Right forelimb (tissue), 1 donor: ENCODE results near the gene GABRA6.
"Not testable (repeated sequence)": the region's sequence is repeated elsewhere in the genome, so short reads cannot be mapped to it uniquely, and the experiment has no call there.

Experiments used
- DNase-seq: peaks from one replicate; pipeline ENCODE4 v3.0.0-alpha.2; 2018

Gene GABRA6

GRCh38 chr5:161685461-161685860, at the start of gene GABRA6:
GABRA6 (plus strand) TSS chr5:161685721; CDS start chr5:161685990, 269 bp downstream.
- DNase-seq, result no peak

- DNase-seq, result no peak
These were observed 47.9 kb upstream of the GABRA6 start for GRCh38 chr5:161637591-161637990.

GRCh38 chr5:161641444-161641843, 44.1 kb upstream of the GABRA6 start:
- no peak for DNase-seq

- DNase-seq, result no peak
These were observed 40.3 kb upstream of the GABRA6 start for GRCh38 chr5:161645264-161645663.

DNA sequence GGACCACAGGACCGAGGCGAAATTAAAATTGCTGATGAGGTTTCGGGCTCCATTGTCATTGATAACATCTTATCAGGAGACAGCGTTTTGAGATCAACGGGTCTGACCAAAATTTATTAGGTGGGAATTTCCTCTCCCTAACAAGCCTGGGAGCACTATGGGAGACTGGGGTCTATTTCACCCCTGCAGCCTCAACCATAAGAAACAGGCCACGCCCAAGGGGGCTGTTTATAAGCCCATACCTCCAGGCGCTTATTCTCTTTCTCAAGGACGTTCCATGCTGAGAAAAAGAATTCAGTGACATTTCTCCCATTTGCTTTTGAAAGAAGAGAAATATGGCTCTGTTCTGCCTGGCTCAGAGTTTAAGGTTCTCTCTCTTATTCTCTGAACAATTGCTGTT, 33.6 kb upstream of the GABRA6 start:
- not testable (repeated sequence) for DNase-seq

GRCh38 chr5:161660806-161661205, 24.7 kb upstream of the GABRA6 start:
- no peak for DNase-seq

DNA sequence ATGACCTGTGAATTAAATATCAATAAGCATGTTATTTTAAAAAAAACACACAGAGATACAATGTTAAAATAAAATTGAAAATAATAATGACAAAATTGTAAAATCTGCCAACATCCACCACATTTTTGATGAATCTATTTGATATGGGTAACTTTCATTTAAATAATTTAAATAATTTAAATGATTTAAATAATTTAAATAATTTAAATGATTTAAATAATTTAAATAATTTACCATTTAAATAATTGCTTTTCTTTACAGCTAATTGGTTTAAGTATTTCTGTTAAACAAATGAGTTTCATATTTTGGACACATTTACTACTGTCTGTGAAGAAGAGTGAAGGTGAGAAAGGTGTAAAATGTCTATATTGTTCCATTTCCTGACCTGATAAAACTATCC, 22.1 kb upstream of the GABRA6 start:
- DNase-seq, result no peak

- DNase-seq, result no peak
These were observed 9.4 kb upstream of the GABRA6 start for GRCh38 chr5:161676103-161676502.

DNA sequence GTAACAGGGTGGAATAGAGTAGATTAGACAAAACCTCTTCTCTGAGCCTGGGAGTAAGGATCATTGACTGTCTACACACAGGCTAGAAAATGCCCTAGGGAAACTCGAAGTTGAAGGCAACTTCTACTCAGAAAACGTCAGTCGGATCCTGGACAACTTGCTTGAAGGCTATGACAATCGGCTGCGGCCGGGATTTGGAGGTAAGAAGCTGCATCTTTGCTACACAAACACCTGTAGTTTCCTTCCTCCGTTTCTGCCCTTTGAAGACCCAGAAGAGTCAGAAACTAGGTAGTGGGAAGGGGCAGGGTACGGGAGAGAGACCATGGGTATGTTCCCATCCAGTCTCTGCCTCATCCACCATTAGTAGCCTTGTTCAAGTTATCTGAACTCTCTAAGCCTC, 628 bp downstream of the GABRA6 start:
- DNase-seq, result no peak

DNA sequence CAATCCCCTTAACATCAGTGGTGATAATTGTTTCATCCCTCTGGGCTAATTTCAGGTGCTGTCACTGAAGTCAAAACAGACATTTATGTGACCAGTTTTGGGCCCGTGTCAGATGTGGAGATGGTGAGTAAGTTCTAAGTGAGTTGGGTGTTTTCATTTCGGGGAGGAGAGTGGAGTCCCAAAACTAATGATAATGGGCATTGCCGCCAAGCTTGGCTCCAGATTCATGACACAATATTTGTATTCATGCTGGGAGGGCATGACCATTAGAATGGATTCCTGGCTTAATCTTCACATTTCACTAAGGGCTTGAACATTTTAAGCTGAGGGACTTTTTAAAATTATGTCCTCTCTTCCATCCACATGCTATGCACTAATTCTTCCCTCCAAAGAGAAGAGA, 1.4 kb downstream of the GABRA6 start:
- no peak for DNase-seq

GRCh38 chr5:161687316-161687715, 1.8 kb downstream of the GABRA6 start:
- no peak for DNase-seq

DNA sequence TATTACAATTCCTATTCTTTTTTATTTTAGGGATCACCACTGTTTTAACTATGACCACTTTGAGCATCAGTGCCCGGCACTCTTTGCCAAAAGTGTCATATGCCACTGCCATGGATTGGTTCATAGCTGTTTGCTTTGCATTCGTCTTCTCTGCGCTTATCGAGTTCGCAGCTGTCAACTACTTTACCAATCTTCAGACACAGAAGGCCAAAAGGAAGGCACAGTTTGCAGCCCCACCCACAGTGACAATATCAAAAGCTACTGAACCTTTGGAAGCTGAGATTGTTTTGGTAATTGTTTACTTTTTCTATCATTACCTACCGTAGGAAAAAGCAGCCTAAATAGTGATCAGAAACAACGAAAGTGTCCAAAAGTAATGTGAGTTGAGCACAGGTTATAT, 6.4 kb downstream of the GABRA6 start:
- DNase-seq, result no peak

- DNase-seq, result no peak
These were observed 11.5 kb downstream of the GABRA6 start for GRCh38 chr5:161697001-161697400.

DNA sequence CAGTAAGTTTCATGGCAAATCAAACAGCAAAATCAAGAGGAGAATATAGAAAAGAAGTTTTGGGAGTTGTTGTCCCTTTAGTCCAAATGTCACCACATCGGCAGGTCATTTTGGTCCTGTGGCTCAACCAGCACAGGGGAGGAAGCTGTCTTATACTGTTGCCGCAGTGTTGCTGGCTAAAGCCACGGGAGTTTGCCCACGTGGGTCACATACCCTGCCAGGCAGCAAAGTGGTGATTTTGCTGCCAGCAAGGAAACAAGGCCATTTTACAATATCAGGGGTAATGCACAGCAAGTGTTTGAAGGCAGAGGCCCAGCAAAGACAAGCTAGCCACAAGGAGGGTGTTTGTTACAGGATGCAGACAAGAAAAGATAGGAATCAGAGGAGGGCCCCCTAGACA, 14.5 kb downstream of the GABRA6 start:
- no peak for DNase-seq

DNA sequence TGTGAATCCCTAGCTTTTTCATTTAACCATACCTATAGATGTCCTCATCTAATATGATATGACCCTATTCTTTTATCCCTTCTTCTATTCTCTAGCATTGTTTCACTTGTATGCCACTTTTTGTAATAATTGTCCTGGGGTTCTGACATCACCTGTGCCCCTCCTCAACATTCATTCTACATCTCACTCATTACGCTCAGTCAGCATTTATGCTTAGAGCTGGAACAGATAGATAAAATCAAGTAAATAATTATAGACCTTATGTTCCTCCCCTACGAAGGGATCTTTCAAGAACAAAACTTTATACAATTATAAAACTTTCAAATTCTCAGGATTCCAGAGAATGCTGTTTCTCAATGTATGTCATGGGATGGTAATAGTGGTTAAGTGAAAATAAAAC, 18.0 kb downstream of the GABRA6 start:
- DNase-seq, result no peak

DNA sequence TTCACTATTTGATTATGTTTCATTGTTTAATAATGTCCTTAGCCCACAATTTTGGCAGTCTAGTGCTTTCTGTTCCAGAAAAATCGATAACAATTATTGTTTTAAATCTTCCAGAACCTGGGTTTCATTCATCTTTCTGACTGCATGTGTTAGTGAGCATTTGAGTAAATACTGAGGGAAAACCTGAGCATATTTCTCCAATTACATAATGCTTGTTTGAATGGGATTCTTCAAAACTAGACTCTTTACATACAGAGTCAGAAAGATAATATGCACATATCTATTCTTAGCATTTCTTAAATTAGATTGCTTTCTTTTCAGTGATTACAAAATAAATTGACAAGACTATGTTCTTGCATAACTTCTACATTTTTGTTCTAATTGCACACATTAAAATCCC, 21.9 kb downstream of the GABRA6 start:
- no peak for DNase-seq

- no peak for DNase-seq
These were observed 23.7 kb downstream of the GABRA6 start for GRCh38 chr5:161709239-161709638.

- DNase-seq, result no peak
These were observed 27.5 kb downstream of the GABRA6 start for GRCh38 chr5:161713042-161713441.

DNA sequence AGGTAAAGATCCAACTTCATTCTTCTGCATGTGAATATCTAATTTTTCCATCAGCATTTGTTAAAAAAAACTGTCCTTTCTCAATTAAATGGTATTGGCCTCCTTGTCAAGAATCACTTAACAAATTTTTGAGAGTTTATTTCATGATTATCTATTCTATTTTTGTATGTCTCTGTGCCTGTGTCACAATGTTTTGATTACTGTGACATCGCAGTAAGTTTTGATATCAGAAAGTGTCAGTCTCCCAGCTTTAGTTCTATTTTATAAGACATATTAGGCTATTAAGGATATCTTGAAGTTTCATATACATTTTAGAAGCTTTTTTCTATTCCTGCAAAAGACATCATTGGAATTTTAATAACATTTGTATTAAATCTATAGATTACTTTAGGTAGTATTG, 33.6 kb downstream of the GABRA6 start:
- no peak for DNase-seq

GRCh38 chr5:161720460-161720859, 34.9 kb downstream of the GABRA6 start:
- DNase-seq, result no peak

- no peak for DNase-seq
These were observed 49.2 kb downstream of the GABRA6 start for GRCh38 chr5:161734741-161735140.

GRCh38 chr5:161740433-161740832, 54.9 kb downstream of the GABRA6 start:
- no peak for DNase-seq

- no peak for DNase-seq
These were observed 58.8 kb downstream of the GABRA6 start for GRCh38 chr5:161744276-161744675.

DNA sequence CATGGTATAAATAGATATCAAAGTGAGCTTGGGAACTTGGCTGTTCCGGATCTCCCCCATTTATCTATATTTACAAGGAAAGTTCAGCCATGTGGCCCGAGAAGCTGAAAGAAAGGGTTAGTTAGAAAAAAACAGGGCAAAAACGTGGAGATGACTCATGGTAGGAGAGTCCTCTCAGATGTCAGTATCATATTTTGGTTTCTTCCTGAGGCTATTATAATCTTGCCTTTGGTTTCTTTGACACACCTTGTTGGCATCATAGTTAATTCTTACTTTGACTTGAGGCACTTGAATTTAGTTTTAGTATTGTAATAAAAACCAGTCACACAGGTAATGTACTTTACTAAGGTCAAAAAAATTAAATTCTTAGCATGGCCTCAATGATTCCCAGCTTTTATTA, 59.9 kb downstream of the GABRA6 start:
- DNase-seq, result no peak

DNA sequence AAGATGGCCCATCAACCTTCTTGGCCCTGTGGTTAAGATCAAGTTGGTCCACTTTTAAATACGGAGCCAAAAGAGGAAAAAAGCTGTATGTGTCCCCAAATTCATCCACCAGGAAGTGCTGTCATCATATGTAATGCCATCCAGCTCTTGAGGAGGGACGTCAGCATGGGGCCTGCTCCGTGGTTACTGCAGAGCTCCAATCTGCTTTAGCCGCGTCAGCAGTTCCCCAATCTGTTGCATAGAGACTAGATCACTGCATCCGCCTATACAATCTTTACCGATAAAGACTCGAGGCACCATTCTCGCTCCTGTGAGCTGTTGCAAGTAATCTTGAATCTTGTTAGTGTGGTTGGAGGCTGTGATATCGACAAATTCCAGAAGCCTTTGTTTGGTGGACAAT, 65.7 kb downstream of the GABRA6 start:
- no peak for DNase-seq
